SK-N-MC (cell line): ENCODE measurements around the gene RNF31.

Experiments used
- EZH2 ChIP-seq: fragments of 200-600 bp; sonication (generic); IDR thresholded peaks from one replicate; pipeline ENCODE4 v1.6.1; 2017; ENCODE audit warnings: antibody characterized with exemption
- POLR2AphosphoS5 ChIP-seq: IDR thresholded peaks from 2 replicates; pipeline ENCODE4 v1.6.1; 2012; ENCODE audit warnings: mild to moderate bottlenecking, low read depth, low read length, borderline replicate concordance

DNA sequence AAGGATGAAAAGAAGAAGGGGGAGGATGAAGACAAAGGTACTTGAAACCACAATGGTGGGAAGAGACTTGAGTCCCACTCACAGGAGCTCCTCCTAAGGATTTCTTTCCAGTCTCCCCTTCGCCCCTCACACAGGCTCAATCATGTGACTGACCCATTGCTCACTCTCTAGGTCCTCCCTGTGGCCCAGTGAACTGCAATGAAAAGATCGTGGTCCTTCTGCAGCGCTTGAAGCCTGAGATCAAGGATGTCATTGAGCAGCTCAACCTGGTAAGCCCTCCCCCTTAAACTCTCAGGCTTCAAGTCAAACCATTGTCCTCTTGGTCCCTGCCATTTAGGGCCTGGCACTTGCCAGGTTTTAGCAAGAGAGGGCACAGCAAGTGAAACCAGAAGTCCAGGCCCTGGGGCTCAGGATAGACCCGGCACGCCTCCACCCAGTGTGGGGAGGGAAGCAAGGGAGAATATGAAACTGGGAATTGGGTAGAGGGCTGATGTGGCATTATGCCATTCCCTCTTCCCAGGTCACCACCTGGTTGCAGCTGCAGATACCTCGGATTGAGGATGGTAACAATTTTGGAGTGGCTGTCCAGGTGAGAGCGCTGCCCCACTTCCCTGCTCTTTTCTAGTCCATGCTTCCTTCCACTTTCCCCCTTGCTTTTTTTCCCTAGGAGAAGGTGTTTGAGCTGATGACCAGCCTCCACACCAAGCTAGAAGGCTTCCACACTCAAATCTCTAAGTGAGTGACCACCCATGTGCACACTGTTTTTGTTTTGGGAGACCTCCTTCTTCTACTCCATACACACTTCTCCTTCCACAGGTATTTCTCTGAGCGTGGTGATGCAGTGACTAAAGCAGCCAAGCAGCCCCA is 9.5 kb upstream of the RNF31 start:
- TF ChIP-seq EZH2 (no peak), POLR2AphosphoS5 (no peak; the same call in 1 of the 2 replicates)
